NCI-H345 (cell line): Measurements from ENCODE around the gene IFT22.
"Not testable (repeated sequence)": the region's sequence is repeated elsewhere in the genome, so short reads cannot be mapped to it uniquely, and the experiment has no call there.

Source experiments
- DNase-seq: peaks from one replicate; lab custom pipeline; 2025; lab: John Stamatoyannopoulos, UW

Gene IFT22

DNA sequence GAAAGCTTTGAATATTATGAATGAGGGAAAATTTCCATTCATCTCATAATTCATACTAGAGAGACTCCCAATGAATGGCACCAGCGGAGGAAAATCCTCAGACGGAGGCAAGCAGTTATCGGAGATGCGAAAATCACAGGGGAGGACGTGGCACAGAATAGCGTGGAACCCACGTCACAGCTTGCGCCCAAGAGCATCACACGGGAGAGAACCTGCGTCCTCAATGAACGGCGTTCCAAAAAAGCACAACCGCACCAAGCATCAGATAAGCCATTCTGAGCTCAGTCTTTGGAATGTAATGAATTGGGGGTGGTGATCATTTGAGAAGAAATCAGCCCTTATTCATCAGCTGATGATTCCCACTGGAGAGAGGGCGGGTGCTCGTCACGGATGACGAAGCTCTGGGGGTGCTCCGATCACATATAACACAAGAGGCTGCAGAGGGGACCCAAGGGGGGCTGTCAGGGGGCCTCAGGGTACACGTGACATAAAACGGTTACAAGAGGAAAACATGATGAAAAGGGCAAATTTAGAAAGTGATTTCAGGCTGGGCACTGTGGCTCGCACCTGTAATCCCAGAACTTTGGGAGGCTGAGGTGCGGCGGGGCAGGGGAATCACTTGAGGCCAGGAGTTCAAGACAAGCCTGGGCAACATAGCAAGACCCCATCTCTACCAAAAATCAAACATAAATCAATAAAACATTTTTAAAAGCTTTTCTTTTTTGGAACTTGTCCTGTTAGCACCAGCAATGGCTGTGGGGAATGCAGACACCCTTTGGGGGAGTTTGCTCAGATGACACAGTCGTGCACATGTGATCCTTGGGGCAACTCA is 42.9 kb downstream of the IFT22 start:
- no peak for DNase-seq

DNA sequence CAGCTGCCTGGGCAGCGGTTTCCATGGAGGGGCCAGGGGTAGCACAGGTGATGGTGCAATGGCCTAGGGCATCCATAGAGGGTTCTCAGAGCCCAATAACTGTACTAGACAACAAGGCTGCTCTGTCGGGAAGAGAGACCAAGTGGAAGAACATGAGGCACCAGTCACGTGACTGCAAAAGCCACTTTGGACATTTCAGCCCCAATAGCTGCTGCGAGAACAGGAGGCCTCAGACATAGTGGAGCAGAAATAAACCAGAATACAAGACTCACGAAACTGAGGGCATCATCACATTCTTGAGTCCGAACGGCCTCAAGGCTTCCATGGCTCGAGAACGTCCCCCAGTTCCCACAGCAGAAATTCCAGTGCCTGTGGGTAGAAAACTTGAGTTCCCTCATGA is 44.5 kb downstream of the IFT22 start:
- DNase-seq, result no peak

DNA sequence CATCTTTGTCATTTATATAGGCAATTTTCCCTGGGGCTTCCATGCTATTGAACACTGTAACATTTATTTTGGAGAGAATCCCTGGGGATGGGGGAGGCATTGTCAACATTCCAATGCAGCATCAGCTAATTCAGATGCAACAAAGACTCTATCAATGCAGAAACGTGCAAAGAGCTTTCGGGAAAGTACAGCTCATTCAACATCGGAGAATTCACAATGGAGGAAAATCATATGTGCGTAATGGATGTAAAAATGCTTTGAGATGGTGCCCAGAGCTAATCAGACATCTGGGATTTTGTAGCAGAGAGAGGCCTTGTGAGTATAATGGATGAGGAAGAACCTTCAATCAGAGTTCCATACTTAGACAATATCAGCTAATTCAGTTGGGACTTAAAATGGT is 48.4 kb downstream of the IFT22 start:
- DNase-seq, result no peak

DNA sequence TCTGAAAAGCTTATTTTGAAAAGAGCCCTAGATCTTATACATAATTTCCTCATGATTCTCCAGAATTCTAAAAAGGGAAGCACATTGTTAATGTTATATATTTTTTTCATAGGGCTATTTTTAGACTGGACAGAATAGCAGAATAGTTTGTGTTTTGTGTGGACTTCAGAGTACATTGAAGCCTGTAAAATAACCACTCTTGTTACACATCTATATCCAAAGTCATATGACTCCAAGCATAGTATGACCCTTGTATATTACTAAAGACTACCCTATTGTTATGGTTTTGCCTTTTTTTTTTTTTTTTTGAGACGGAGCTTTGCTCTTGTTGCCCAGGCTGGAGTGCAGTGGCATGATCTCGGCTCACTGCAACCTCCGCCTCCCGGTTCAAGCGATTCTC is 50.6 kb downstream of the IFT22 start:
- DNase-seq, result no peak

DNA sequence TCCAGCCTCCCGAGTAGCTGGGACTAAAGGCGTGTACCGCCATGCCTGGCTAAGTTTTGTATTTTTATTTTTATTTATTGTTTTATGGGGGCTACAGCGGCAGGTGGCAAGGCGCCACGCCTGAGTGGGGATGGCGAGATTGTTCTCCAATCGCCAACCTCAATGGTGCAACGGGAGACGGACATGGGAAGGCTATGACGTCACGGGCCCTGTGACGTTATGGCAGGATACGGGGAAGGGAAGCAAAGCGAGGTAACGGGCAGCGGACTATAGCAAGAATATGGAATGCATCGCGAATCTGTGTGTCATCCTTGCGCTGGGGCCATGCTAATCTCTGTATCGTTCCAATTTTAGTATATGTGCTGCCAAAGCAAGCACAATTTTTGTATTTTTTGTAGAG is 51.9 kb downstream of the IFT22 start:
- no peak for DNase-seq

DNA sequence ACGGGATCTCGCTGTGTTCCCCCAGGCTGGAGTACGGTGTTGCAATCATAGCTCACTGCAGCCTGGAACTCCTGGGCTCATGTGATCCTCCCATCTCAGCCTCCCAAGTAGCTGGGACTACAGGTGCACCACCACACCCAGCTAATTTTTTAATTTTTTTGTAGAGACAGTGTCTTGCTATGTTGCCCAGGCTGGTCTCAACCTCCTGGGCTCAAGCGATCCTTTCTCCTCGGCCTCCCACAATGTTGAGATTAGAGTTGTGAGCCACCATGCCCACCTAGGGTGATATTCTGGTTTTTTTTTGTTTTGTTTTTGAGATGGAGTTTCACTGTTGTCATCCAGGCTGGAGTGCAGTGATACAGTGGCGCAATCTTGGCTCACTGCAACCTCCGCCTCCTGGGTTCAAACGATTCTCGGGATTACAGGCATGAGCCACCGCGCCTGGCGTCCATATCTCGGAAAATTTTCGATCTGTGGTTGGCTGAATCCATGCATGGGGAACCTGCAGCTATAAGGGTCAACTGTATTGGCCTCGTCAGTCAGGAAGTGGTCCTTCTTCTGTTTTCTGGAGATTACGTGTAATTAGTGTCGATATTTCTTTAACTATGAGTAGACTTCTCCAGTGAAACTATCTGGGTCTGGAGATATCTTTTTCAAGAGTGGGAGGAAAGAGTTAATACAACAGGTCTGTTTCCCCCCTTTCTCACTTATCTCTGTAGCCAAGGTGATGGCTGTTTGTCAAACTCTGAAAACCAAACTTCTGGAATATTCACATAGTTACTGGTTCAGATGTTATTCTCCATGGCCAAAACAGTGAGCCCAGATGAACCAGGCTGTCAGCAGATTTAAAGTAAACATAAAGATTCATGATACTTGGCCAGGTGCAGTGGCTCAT is 55.7 kb downstream of the IFT22 start:
- DNase-seq, result no peak

DNA sequence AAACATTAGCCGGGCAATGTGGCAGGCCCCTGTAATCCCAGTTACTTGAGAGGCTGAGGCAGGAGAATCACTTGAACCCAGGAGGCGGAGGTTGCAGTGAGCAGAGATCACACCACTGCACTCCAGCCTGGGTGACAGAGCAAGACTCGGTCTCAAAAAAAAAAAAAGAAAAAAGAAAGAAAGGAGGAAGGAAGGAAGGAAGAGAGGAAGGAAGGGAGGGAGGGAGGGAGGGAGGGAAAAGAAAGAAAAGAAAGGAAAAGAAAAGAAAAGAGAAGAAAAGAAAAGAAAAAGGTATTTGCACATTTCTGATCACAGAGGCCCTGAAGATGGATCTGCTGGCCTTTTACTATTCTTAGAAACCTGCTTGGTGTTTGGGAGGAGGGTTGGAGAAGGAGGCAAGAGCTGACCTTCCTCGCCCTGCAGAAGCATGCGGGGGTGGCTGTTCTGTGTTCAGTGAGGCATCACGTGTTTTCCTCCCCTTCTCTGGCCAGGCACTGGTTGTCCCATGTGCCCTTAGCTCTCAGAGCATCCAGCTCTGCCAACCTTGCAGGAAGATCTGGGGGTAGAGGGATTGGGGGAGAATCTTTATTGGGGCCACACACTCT is 57.4 kb downstream of the IFT22 start:
- not testable (repeated sequence) for DNase-seq
